ENCODE measurements around the gene HNRNPAB.

HNRNPAB gene

DNA sequence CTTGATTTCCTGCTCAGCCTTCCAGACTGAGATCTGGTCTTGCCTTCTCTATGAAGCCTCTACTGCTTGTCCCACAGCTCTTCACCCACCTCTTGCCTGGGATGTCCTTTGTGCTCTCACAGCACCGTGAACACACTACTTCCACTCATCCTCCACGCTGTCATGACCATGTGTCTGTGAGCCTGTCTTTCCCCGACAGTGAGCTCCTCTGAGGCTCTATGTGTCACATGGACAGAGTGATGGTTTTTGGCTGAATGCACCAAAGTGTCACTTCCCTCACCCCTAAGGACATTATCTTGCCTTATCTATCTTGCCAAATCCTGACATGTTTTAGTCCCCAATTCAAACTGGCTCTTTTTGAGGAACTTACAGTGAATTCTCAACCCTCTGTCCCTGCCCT, 16.9 kb downstream of the HNRNPAB start:
- no peak overlapping the region for H3K9ac ChIP-seq (ENCODE audit: low read length)
- peaks cover 12% of the 10 kb centered on the region; the same call in 1 of the 2 replicates for H3F3A ChIP-seq (ENCODE audit: insufficient read depth, low read length)
- no peak overlapping the region for H3K4me3 ChIP-seq (ENCODE audit: low read length)
- no peaks in the 10 kb centered on the region for H3K4me1 ChIP-seq (ENCODE audit: low read length)
- no peak overlapping the region for H2AFZ ChIP-seq (ENCODE audit: low read length)
- H3K36me3 ChIP-seq (replicated peaks; ENCODE audit: insufficient read depth, low read length), result no peaks in the 10 kb centered on the region; the same call in 1 of the 2 replicates
- H3K4me2 ChIP-seq (ENCODE audit: low read depth, low read length), result no peak overlapping the region
- H3K9me2 ChIP-seq (replicated peaks; ENCODE audit: insufficient read depth, low read length), result no peaks in the 10 kb centered on the region
- TF ChIP-seq CTCF (IDR thresholded peaks at IDR 0.05; ENCODE audit: low read length), result no peak
- no peak overlapping the region for H3K27ac ChIP-seq (ENCODE audit: low read length)
- no peaks in the 10 kb centered on the region for H3K79me2 ChIP-seq (ENCODE audit: low read length)
- no peaks in the 10 kb centered on the region for H3K9me3 ChIP-seq (replicated peaks; ENCODE audit: insufficient read depth, low read length)
- no peaks in the 10 kb centered on the region for H4K20me1 ChIP-seq (ENCODE audit: insufficient read depth, low read length)
- no peaks in the 10 kb centered on the region for H3K27me3 ChIP-seq (replicated peaks; ENCODE audit: insufficient read depth, low read length)
- DNase-seq, result no peak

GRCh38 chr5:178221853-178222252, 17.5 kb downstream of the HNRNPAB start:
- no peak for DNase-seq
- H4K20me1 ChIP-seq (ENCODE audit: insufficient read depth, low read length), result no peaks in the 10 kb centered on the region
- no peak overlapping the region for H3K4me3 ChIP-seq (ENCODE audit: low read length)
- no peak overlapping the region for H3K4me2 ChIP-seq (ENCODE audit: low read depth, low read length)
- H3K27ac ChIP-seq (ENCODE audit: low read length), result no peak overlapping the region
- H3F3A ChIP-seq (ENCODE audit: insufficient read depth, low read length), result peaks cover 10% of the 10 kb centered on the region; the same call in 1 of the 2 replicates
- TF ChIP-seq EZH2phosphoT487 (IDR thresholded peaks at IDR 0.05; ENCODE audit: low read length), result no peak
- TF ChIP-seq EZH2 (optimal IDR thresholded peaks at IDR 0.05; ENCODE audit: low read depth, low read length), result no peak
- TF ChIP-seq CTCF (IDR thresholded peaks at IDR 0.05; ENCODE audit: low read length), result no peak
- H2AFZ ChIP-seq (ENCODE audit: low read length), result no peak overlapping the region
- no peaks in the 10 kb centered on the region for H3K36me3 ChIP-seq (replicated peaks; ENCODE audit: insufficient read depth, low read length)
- no peaks in the 10 kb centered on the region for H3K4me1 ChIP-seq (ENCODE audit: low read length)
- H3K27me3 ChIP-seq (replicated peaks; ENCODE audit: insufficient read depth, low read length), result no peaks in the 10 kb centered on the region
- no peaks in the 10 kb centered on the region for H3K9me2 ChIP-seq (replicated peaks; ENCODE audit: insufficient read depth, low read length)
- H3K79me2 ChIP-seq (ENCODE audit: low read length), result no peaks in the 10 kb centered on the region
- no peaks in the 10 kb centered on the region for H3K9me3 ChIP-seq (replicated peaks; ENCODE audit: insufficient read depth, low read length)
- no peak overlapping the region for H3K9ac ChIP-seq (ENCODE audit: low read length)

DNA sequence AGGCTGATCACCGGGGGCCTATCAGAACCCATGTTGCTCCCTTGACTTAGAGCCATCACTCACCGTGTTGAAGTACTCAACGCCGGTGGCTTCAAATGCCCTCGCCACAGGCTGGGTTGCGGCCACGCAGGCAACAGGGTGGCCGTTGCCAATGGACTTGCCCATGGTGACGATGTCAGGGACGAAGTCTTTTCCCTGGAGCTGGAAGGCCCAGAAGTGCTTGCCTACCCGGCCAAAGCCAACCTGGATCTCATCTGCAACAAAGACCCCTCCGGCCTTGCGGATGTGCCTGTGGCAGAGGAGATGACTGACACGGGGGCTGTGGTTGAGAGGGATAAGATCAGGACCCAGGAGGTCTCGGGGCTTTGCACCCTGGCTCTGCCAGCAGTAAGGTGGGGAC, 18.0 kb downstream of the HNRNPAB start:
- H2AFZ ChIP-seq (ENCODE audit: low read length), result no peak overlapping the region
- no peaks in the 10 kb centered on the region for H3K27me3 ChIP-seq (replicated peaks; ENCODE audit: insufficient read depth, low read length)
- no peak for DNase-seq
- no peak overlapping the region for H3K27ac ChIP-seq (ENCODE audit: low read length)
- H3K79me2 ChIP-seq (ENCODE audit: low read length), result no peaks in the 10 kb centered on the region
- H3K9me2 ChIP-seq (replicated peaks; ENCODE audit: insufficient read depth, low read length), result no peaks in the 10 kb centered on the region
- no peak overlapping the region for H3K4me2 ChIP-seq (ENCODE audit: low read depth, low read length)
- no peaks in the 10 kb centered on the region for H3K4me1 ChIP-seq (ENCODE audit: low read length)
- TF ChIP-seq EZH2 (optimal IDR thresholded peaks at IDR 0.05; ENCODE audit: low read depth, low read length) (no peak), CTCF (IDR thresholded peaks at IDR 0.05; ENCODE audit: low read length) (no peak), EZH2phosphoT487 (IDR thresholded peaks at IDR 0.05; ENCODE audit: low read length) (no peak)
- no peaks in the 10 kb centered on the region for H4K20me1 ChIP-seq (ENCODE audit: insufficient read depth, low read length)
- H3K9me3 ChIP-seq (replicated peaks; ENCODE audit: insufficient read depth, low read length), result no peaks in the 10 kb centered on the region
- H3F3A ChIP-seq (ENCODE audit: insufficient read depth, low read length), result peaks cover 10% of the 10 kb centered on the region; the same call in 1 of the 2 replicates
- no peak overlapping the region for H3K4me3 ChIP-seq (ENCODE audit: low read length)
- H3K36me3 ChIP-seq (replicated peaks; ENCODE audit: insufficient read depth, low read length), result no peaks in the 10 kb centered on the region
- H3K9ac ChIP-seq (ENCODE audit: low read length), result no peak overlapping the region
